NCI-H345 (cell line): ENCODE results near the gene RARB.

ENCODE experiments used
- DNase-seq: peaks from one replicate; lab custom pipeline; 2025; lab: John Stamatoyannopoulos, UW

RARB gene

DNA sequence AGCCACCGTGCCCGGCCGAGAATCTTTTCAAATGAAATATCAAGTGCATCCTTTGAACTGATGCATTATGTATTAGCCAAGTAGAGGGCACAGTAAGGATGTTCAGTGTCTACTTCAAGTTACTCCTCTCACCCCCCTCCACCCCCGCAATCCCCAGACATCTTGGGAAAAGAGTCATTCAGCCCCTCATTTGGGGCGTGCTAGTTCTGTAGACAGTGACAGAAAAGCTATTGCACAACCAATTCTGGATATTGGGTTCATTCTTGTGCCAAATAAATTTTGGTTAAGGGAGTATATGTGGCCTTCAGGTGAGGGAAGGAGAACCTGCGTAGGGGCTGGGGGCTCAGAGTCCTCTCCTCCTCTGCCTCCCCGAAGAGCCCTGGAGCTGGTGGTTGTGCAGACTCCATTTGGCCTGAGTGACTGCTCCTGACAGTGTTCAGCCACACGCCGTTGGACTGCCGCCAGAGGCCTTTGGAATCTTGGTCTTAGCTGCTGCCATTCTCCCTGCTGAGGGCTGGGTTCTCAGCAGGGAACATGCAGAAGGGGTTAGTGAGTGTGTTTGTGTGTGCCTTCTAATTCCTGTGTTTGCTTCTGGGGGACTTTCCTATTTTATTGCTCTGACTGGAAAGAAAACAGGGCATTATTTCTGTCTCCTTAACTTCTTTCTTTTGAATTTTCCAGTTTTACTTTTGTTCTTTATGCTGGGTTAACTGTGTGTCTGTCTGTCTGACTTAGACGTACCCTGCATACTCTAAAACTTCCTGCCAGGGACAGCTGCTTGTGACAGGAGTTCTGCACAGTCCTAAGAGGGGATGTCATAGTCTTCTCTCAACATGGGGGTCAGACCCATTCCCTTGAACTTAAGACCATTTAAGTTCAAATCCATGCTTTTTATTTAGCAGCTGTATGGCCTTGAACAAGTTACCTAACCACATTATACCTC, 21.0 kb downstream of the RARB start:
- peak; percentile 11 for DNase-seq

DNA sequence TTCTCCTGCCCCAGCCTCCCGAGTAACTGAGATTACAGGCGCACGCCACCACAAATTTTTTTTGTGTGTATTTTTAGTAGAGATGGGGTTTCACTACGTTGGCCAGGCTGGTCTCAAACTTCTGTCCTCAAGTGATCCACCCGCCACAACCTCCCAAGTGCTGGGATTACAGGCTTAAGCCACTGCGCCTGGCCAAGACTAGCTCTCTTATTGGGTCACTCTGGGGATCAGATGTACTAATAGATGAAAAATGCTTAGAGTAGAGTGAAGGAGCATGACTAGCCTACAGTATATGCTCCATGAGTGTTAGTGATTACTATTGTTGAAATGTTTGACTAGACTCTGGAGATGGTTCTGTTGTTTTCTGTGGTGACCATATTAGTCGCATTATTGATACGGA, 21.8 kb downstream of the RARB start:
- DNase-seq = no peak

DNA sequence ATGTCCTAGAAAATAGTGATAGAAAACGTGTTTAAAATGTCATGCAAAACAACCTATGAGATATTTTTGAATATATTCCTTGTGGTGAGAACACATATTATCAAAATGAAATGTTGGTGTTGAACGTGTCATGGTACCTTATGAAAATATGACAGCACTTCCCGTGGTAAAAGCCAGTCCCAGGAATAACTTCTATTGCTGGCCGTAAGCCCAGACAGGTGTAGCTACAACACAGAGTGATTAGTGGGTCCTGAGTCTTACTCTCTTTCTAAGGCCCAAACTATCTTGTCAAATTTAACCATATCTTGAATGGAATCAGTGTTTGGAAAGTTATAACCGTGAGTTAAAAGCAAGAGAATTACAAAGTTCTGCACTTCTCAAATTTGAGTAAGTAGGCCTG, 24.1 kb downstream of the RARB start:
- DNase-seq = no peak

DNA sequence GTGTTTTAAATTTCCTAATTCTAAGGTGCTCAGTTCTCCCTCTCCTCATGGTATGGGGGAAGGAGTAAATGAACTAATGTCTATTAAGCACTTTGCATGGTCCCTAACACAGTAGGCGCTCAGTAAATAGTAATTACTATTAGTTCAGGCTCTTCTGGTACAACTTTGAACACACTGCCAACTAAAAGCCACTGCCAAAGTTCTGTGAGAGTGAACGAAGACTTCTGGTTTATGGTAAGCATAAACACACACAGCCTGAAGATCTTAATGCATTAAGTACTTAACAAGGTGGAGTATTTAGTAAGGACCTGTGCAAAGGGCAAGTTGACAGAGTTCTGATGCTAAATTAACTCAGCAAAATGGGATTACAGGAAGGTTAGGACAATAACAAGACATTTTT, 24.7 kb downstream of the RARB start:
- no peak for DNase-seq

DNA sequence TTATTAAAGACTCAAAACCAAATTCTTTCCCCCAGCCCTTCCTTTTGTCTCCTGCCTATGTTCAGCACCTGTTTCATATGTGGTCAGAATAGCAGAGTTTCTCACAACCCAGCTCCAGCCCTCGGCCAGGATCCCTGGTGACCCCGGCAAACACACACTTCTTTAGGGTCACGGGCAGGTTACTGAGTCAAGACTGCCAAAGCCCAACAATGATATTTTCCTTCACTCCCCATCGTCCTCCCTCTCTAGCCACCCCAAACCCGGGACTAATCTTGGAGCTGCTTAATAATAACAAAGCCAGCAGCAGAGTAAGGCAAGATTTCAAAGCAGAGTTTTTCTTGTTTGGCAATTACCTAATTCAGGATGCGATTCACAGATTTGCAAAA, 25.5 kb downstream of the RARB start:
- DNase-seq = no peak

DNA sequence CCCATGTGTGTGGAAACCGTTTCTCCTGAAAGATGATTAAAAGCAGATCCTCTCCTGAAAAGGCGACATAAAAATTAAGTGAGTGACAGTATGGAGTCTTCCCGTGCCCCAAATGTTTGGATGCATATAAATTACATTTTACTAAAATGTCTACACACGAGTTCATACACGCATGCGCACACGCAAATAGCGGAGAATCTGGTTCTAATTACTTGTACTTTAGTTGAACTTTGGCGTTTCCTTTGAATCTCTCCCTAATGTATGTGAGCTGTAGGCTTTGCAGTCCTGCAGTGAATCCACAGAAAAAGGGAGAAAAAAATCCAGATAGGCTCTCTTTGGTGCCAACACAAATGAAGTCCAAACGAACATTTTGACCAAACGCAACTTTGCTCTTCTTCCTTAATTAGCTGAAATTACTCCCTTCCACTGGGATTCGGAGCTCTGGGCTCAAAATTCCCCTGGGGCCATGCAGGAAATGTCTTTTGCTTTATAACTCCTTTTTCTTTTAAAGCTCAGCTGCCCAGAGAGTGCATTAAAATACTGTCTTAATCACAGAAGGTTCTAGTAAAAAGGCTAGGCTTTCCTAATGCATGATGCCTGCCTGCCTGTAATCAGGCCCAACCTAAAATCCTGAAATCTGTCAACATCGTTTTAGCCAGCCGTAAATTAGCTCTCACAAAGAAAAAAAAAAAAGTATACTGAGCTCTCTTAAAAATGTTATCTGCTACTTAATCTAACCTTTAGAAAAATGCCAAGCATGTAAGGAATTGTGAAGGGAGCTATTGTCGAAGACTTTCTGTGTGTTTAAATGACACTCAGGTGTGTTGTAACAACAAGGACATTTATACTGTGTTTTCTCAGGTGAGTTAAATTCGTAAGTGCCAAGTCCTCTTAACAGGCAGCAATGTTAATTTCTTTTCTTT, 26.2 kb downstream of the RARB start:
- no peak for DNase-seq

DNA sequence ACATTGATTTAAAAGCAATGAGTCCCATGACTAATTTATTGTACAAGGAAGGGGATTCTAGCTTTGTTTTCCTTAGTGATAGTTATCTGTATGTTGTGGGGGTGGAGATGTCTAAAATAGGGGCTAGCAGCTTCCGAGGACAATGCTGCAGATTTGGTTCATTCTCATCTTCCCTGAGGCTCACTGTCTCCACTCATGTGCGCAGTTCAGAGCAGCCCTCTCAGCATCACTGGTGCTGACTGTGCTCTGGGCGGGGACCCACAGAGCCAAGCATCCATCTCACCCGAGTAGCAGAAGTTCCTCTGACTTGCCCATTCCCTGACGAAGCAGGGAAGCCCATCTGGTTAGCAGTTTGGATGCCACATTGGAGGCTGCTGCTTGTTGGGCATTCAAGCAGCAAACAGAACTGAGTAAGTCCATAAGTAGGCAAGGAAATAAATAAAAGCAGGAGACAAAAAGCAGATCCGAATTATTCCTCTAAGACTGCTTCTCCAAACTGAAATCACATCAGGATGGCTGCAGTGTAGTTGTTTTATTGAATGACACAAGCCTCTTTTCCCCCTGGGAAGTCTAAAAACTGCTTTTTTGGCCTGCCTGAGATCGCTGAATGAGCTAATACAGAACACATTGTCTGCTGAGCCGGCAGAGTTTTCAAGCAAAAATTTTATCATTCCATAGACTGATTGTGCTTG, 27.5 kb downstream of the RARB start:
- no peak for DNase-seq

DNA sequence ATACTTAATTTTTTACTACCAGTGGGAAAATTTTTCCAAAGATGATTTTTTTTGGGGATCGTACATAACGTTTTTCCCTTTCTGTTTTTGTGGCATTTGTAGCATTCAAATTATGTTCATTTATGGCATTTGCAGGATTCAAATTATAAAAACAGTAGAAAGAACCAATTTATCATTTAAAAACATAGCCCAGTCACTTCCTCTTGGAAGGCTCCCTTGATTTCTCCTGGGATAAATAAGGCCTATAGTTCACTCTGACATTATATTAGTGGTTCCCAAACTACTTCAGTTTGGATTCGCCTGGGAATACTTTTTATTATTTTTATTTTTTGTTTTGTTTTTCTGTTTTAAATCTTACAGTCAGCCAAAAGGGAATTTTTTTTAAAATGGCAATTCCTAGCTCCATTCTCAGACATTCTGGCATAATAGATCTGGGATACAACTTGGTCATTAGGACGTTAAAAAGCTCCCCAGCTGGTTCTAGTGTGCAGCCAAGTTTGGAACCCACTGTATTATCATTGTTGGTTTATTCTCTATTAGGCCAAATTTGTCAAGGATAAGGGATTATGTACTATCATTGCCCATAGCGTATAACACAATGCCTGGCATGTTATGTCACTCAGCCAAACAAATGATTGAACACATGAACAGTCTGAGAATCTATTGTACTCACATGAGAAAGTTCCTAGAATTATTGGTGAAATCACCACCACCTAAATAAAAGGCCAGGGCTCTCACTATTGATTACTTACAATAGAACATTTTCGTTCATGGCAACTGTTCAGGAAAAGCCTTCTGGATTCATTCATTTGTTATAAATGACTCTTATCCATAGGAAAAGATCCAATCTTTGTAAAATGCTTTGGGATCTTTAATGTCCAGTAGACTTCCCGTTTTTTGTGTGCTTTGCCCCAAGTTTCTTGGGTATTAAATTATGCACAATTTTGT, 28.9 kb downstream of the RARB start:
- no peak for DNase-seq

DNA sequence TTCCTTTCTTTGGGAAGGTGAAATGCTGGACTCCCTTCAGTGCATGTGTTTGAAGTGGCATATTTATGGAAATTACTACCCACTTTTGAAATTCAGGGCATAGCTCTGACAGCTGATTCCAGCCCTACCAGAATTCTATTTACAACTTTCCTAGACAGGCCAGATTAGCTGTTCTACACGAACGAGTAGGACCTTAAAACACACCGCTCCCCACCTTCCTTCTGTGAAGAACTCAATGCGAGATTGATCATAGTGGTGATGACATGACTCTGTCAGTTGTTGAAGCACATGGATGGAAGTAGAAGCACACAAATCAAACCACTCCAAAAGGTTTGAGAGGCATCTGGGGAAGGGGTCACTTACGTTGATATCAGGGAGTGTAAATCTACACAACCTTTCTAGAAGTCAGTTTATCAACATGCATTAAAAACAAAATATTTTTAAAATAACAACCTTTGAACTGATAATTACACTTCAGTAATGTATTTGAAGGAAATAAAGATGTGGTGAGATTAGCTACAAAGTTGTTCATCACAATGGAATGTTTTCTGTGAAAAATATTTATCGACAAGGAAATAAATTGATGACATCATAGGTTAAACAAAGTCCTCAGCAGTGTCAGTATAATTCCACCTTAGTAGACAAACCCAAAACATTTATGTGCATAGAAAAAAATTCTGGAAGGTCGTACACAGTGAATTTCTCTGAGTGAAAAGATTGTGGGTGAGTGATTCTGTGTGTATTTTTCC, 29.8 kb downstream of the RARB start:
- no peak for DNase-seq

DNA sequence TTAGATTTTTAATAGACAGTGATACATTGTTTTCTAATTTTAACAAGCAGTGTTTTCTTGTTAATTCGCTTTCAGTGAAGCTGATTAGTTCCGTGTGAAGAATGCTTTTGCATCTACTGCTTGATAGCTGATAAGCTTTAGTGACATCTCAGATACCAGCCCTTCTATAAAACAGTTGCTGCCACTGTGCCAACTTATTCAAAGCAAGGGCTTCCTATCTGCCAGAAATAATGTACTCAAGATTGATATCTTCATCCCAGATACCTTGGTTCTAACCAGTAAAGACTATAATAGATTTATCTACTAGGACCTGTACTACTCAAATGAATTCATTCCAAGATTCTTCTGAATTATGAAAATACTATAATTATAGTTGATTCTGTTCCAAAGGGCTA, 30.4 kb downstream of the RARB start:
- no peak for DNase-seq

DNA sequence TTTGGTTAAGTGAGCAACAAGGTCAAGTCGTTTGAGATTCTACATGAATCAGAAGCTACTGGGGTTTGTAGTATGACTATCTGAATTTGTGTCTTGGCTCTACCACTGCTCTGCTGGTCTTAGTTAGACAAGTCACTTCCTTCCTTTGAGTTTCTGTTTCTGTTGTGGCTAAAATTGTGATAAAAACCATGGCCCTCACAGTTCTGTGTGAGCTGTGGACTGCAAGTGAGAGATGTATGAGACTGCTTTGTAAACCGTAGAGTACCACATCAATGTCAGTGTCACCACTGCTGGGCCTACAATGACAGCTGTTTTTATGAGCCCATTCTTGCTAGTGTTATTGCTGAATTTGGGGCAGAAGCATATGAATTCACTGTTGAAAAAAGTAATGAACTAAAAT, 32.7 kb downstream of the RARB start:
- DNase-seq = no peak

DNA sequence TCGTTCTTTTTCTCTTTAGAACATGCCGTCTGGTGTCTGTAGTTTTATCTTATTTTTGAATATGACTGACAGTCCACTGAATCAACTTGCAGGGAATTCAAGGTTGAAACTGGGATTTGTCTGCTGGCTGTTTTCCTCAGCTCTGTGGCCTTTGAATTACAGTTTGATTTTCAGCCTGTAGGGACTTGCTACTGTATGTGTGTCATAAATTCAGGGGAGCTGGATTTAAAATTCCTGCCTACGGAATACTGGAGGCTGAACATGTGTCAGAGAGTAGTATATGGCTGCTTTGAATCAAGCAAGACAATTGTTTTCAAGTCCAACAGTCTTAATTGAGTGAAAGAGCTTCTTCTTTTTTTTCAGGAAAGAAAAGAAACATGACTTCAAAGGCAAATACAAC, 33.9 kb downstream of the RARB start:
- DNase-seq = no peak

DNA sequence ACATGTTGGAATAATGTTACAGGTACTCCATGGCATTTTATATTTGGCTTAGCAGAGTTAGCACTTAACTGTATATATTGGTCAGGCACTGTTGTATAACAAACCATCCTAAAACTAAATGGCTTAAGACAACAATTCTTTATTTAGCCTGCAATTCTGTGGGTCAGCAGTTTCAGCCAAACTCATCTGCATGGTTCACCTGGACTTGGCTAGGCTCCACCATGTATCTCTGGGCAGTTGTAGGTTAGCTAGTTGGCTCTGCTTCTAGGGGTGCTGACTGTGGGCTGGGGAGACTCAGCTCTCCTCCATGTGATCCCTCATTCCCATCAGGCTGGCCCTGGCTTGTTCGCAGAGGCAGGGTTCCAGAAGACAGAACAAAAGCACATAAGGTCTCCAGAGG, 34.4 kb downstream of the RARB start:
- DNase-seq = no peak

DNA sequence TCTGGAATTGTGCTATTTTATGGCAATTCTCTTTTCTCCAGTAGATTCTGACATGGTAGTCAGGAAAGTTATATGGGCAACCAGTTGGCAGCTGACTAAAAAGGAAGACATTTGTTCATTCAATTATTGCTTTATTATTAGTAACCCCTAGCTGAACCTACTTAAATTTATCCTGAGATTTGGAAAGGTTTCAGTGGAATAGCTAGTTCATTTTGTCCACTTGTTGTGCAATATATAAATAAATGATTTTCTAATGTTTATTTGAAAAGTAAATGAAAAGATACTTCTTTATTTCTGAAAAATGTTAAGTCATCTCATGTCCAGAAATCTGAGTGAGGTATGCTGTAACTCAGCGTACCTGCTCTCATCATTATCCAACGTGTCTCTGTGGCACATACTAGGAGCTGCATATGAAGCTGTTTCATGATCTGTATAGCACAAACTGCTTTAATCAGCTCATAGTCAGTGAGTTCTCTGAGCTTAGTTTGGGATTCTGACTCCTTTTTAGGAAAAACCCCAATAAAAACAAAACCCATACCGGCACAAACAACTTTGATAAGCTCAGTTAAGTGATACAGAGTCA, 35.9 kb downstream of the RARB start:
- DNase-seq = no peak

DNA sequence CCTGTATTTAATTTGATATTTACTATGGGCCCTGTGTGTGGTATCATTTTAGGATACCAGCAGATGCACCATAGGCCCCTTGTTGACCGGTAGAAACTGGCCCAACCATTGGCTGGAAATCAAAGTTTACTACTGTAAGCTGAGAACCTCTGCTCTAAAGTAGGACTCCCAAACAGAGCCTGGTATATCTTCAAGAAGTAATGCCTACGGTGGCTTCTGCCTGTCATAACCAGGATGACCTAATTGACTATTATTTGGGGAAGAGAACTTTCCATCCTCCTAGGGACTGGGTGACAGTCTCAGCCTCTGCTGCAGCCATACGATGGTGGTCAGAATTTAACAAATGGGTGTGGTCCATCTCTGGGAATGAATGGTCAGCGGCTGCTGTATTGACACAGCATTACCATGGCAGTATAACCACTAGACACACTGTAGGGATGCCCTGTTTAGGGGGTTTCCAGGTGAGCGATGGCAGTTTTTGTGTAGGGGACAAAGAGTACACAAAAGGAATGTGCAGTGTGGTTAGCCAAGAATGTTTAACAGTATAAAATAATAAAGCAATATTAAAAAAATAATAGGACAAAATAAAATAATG, 37.3 kb downstream of the RARB start:
- DNase-seq = no peak

DNA sequence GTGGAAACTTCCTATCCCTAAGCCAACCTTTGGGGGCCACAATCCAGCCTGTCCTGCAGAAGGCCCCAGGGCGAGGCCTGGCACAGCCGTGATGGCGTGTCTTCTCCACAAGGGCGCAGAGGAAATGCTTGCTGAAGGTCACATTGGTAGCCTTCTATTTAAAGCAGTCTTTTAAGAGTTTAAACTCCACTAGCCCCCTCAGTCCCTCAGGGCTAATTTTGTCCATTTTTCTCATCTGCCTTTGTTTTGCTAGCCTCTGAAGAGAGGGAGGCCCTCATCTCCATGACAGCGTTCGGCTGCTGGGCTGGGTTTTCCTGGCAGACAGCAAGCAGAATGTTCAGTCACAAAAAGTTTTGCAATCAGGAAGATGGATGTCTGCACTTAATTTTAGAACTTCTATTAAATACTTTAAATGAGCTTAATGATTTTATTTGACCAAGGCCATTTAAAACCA, 40.8 kb downstream of the RARB start:
- no peak for DNase-seq

DNA sequence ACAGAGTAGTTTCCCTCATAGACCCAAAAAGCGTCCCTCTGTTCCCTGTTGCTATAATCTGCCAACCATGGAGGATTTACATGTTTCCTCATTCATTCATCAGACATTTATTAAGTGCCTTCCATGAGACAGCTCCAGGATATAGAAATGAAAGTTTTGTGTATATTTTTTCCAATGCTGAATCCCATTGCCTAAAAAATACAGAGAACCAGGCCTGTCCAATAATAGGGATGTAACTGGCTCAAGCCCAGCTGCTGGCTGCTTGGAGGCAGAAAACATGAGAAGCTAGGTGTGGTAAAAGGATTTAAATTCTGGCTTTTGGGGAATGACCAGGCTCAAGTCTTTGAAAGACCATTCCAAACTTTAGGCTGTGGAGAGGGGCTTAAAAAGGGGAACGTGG, 41.5 kb downstream of the RARB start:
- no peak for DNase-seq

DNA sequence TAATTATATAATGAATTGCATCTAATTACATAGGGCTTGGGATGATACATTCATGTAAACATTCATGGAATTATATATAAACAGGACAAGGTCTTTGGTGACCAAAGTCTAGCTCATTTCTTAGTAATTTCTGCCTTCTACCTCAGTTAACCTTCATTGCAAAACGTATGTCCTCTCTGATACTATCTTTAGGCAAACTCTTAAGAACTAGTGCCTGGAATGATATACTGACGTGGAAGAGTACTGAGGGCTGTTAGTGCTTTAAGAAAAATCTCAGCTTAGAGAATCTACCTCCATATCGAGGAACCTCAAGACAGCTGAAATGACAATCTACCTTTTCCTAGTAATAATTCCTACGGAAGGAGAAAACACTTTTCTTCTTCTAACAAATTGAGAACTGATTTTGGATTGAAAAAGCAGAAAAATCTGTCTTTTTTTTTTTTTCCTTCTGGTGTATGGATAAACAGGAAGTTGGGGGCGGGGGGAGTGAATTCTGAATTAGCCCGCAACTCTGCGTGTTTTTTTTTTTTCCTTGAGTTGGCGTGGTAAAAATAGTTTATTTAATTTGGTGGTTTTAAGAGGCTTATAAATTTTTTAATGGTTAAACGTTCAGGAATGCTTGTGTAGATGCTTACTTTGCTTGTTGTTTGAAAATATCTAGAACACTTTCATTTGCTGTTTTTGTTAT, 43.2 kb downstream of the RARB start:
- DNase-seq = no peak

DNA sequence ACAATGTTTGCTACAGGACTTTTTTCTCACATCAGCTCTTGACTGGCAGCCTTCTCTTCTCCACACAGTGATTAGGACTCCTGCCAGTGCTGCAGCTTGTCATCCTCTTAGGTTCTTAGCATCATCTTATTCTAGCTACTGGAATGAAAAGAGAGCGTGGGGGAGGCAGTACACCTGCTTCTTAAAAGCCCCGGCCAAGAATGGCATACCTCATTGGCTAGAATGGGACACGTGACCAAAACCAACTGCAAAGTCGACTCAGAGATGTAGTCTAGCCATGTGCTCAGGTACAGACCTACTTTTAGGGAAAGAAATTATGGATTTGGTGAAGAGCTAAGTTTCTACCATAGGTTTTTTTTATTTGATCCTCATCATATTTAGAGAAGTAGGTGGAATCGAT, 44.1 kb downstream of the RARB start:
- DNase-seq = no peak
